HCT116 (cell line): ENCODE data around the gene NR6A1.

Experiments used
- CTCF ChIP-seq, 3 experiments: fragments of 200-600 bp in 1 of 3; sonication (generic) in 1 of 3; IDR thresholded peaks in 2 of 3; conservative IDR thresholded peaks in 1 of 3; 2 replicates each; pipeline ENCODE4 v1.5.1; 2012 to 2017; ENCODE audit warnings: low read depth in 2 of 3, low read length in 2 of 3, antibody characterized with exemption in 1 of 3, borderline replicate concordance in 1 of 3, control low read depth in 1 of 3, mild to moderate bottlenecking in 1 of 3, mixed read lengths in 1 of 3, mixed run types in 1 of 3, moderate library complexity in 1 of 3; ENCODE audit not compliant: insufficient read depth in 1 of 3
- POLR2A ChIP-seq: IDR thresholded peaks from 2 replicates; pipeline ENCODE4 v1.7.0; 2011; ENCODE audit warnings: borderline replicate concordance; ENCODE audit not compliant: insufficient read depth, insufficient read length; ENCODE audit errors: extremely low read depth
- REST ChIP-seq: IDR thresholded peaks from 2 replicates; pipeline ENCODE4 v1.6.1; 2012; ENCODE audit warnings: low read depth
- SP1 ChIP-seq: IDR thresholded peaks from 2 replicates; pipeline ENCODE4 v1.6.1; 2012; ENCODE audit warnings: low read depth
- TF ChIP-seq, protein P1 (sequence below): IDR thresholded peaks from 2 replicates; pipeline ENCODE4 v1.6.1; 2012

- TF ChIP-seq POLR2A = no peak
- no peak for TF ChIP-seq REST
- TF ChIP-seq SP1 = no peak
- TF ChIP-seq, protein P1, sequence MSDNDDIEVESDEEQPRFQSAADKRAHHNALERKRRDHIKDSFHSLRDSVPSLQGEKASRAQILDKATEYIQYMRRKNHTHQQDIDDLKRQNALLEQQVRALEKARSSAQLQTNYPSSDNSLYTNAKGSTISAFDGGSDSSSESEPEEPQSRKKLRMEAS = no peak
- TF ChIP-seq CTCF (IDR thresholded peaks at IDR 0.05 in 2 of 3, conservative IDR thresholded peaks at IDR 0.05 in 1 of 3; ENCODE audit: borderline replicate concordance in 1 of 3, insufficient read depth in 1 of 3, low read depth in 2 of 3, low read length in 2 of 3) = no peak
Observed at GRCh38 chr9:124518116-124518515, 253.0 kb downstream of the NR6A1 start.
